HG03135 (cell line): ENCODE data around the gene MAPK12.

Experiments used
- ATAC-seq: cut with Tn5 transposase; IDR thresholded peaks from one replicate; pipeline ENCODE4 v1.9.1; 2021; ENCODE audit warnings: mild to moderate bottlenecking, moderate library complexity; ENCODE audit not compliant: unreplicated experiment

MAPK12 gene

GRCh38 chr22:50269573-50269969 lies 8.1 kb upstream of the MAPK12 start:
- no peak for ATAC-seq

GRCh38 chr22:50268655-50269113 lies 7.2 kb upstream of the MAPK12 start:
- ATAC-seq, result no peak

GRCh38 chr22:50267591-50268390 lies 6.3 kb upstream of the MAPK12 start:
- no peak for ATAC-seq

DNA sequence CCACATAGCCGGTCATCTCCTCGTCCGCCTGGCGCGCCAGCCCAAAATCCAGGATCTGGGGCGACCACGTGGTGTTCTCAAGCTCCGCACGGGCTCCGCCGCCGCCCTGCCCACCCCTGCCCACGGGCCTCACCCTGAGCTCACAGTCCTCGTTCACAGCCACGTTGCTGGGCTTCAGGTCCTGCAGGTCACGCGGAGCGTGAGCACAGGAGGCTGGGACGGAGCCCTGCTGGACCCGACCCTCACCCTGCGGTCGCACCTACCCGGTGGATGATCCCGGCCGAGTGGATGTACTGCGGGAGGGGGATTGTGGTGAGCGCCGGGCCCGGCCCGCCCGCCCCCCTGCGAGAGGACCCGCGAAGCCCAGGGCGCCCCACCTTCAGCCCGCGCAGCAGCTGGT lies 5.5 kb upstream of the MAPK12 start:
- ATAC-seq, result no peak

DNA sequence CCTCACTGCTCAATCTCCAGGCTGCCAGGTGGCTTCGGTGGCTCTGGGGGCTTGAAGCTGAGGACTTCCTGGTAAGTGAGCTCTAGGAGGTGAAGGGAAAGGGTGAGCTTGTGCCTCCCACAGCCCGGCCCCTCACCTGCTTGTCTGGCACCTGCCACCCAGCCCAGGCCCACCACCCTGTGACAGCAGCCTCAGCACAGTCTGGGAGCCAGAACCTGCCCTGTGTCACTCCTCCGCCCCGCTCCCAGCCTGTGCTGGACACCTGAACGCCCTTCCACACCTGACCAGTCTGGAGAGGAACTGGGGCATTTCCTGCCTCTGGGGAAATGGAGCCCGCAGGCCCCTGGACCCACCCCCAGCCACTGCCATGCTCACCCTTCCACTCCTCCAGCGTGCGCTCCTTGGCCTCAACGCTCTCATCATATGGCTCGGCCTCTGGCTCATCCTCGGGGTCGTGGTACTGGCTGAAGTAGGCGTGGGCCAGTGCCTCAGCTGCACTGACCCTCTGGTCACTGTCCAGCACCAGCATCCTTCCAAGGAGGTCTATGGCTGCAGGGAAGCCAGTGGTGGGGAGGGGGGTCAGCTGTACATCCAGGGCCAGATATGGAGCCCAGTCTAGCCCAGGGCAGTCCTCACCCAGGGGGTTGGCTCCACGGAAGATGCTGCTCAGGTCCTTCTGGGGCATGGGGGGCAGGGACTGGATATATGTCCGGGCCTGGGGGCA lies 3.6 kb upstream of the MAPK12 start:
- ATAC-seq, result no peak

GRCh38 chr22:50264104-50264745 lies 2.7 kb upstream of the MAPK12 start:
- ATAC-seq, result no peak

DNA sequence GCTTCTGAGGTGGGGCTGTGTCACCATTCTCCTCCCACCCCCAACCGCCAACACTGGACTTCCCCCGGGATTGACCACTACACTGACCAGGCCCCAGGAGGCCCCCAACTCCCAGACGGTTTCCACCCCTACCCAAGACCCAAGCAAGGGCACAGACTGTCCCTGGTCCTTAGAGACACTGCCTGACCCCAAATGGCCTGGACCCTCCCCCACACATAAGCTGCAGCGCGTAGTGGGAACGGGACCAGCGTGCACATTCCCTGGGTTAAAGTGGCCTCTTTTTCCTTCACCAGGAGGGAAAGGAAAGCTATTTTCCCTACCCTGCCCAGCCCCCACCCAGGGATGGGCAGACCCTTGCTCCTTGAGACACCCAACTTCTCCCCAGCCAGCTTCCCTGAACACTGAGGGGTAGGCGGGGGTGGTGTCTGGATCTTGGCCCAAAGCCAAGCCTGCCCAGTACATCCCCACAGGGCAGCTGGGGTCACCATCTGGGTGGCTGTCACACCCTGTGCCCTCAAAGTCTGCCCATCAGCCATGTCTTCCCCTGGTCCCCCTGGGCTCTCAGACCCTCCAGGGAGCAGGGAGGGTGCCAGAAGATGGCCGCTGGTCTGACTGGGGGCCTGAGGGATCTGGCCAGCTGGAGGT lies 1.6 kb upstream of the MAPK12 start:
- ATAC-seq, result no peak

DNA sequence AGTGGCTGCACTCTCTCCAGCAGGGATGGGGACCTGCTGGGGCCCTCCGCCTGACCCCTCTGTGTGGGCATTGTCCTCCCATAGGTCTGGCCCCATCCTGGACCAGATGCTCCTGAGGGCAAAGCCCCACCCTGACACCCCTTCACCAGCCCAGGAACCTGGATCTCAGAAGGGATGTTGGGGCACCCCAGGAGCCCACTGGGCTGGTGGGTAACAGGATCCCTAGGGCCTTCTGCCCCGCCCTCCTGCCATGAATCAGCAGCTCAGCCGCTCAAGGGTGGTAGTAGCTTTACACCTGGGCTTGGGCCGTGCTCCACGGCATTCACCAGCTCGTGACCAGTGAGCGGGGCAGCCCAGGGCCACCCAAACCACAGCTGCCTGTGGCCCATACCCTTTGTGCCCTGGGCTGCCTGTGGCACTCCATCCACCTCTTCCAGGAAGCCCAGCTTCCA lies 1.0 kb upstream of the MAPK12 start:
- no peak for ATAC-seq

DNA sequence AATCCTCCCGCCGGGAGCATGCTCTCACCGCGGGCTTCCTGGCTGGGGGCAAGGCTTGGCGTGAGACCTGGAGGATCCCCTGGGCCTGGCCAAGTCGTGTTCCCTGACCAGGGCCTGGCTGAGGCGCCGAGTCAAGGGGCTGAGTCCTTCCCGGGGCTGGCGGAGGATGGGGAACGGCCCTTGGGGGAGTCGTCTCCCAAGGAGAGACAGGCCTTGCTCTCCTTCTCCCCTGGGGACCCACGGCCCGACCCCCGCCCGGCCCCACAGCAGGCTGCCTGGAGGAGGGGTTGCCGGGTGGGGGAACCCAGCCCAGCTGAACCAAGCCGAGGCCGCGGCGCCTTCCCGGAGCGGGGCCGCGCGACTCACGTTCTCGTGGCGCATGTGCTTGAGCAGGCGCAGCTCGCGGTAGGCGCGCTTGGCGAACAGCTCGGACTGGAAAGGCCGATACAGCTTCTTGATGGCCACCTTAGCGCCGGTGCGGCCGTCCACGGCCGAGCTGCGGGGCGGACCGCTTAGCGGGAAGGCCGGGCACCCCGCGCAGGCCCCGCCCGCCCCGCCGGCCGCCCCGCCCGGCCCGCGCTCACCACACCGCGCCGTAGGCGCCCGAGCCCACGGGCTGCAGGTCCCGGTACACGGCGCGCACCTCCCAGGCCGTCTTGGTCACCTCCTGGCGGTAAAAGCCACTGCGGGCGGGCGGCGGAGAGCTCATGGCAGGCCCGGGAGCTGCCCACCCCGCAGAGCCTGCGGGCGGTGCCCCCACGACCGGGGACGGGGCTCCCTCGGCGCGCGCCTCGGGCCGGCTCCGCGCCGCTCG lies 475 bp downstream of the MAPK12 start:
- no peak for ATAC-seq

DNA sequence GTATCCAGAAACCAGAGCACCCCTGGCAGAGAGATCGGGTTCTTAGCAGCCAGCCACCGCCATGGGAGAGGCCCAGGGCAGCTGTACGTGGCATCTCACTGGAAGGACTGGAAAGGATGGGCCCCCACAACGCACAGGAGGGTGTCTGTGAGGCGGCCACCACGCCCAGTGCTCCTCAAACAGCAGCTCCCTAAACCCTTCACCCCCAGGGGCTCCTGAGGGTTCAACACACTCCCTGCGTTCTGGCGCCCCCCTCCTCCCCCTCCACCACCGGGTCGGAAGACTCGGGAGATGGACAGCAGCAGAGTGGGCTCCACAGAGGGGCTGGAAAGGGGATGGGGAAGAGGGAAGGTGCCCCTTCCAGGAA lies 1.1 kb downstream of the MAPK12 start:
- ATAC-seq, result no peak

GRCh38 chr22:50259302-50259701 lies 2.2 kb downstream of the MAPK12 start:
- no peak for ATAC-seq

DNA sequence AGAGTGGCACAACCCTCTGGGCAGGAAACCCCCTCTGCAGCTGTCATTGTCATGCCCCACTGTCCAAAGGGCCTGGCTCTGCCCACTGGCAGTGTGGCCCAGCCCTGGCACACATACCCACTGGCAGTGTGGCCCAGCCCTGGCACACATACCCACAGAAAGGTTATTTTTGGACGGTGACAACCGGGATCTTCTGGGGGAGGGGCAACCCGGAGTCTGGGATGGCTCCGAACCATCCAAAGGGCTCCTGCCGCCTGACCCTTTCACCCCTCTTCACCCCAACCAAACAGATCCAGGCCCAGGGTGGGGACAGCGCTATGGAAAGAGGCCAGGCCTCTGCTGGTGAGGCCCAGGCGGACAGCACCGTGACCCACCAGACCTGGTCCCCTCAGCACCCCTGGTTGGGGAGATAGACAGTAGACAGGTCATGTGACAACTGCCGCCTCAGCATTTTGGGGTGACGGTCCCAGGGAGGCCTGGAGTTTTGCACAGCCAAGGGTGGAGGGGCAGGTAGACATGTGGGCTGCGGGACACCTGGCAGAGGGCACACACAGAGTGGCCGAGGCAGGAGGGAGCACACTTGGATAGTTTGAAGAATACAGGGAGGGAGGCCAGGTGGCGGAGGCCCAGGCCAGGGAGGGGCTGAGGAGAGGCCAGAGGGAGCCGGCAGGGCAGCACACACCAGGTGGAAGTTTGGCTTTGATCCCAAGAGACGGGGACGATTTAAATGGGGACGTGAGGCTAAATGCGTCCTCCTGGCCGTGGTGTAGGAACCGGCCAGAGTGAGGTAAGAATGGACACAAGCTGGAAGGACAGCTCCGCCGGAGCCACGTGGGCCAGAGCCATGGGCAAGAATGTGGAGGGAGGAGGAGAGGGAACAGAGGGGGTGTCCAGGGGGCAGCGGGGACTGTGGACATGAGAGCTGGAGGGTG lies 2.9 kb downstream of the MAPK12 start:
- no peak for ATAC-seq

GRCh38 chr22:50257451-50258360 lies 3.8 kb downstream of the MAPK12 start:
- no peak for ATAC-seq

DNA sequence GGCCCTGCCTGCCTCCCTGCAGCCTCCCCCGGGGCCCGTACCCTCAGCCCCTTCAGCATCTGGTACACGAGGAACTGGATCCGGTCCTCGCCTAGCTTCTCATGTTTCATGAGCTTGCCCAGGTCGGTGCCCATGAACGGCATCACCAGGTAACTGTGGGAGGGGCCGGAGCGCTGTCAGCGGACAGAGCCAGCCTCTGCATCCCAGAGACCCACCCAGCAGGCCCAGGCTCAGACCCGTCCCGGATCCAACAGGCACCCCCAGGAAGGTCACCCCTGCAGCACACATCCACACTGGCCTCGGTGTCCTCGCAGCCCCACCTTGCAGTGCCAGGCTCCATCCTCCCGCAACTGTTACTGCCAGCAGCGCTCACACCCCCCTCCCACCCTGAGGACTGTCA lies 4.4 kb downstream of the MAPK12 start:
- no peak for ATAC-seq

- ATAC-seq, result no peak
Measured at GRCh38 chr22:50256258-50256862, 5.1 kb downstream of the MAPK12 start.

GRCh38 chr22:50255607-50256006 lies 5.9 kb downstream of the MAPK12 start:
- no peak for ATAC-seq

DNA sequence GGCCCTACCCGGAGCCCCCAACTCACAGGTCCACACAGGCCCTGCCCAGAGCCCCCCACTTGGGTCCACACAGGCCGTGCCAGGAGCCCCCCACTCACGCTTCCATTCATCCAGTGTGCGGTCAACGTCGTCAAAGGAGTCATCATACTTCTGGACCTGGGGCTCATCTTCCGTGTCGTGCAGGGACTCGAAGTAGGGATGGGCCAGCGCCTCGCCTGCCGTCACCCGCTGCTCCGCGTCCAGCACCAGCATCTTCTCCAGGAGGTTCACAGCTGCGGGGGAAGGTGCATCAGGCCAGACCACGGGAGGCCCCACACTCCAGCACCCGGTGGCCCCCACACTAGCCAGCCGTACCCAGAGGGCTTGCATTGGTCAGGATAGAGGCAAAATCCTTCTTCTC lies 6.4 kb downstream of the MAPK12 start:
- ATAC-seq, result no peak

GRCh38 chr22:50253941-50254340 lies 7.5 kb downstream of the MAPK12 start:
- ATAC-seq, result no peak
